Epithelial cell of proximal tubule (primary cell): ENCODE data around the gene OPCML. TPM values are rescaled to one million over a fixed set of nuclear protein-coding genes. Genes with fewer than 3 reads are reported as not detected.

Experiments used
- DNase-seq: peaks from one replicate; pipeline ENCODE4 v3.0.0-alpha.2; 2011; ENCODE audit warnings: low read depth
- H3K4me3 ChIP-seq: 2 replicates; pipeline ENCODE4 v1.5.1; 2011; ENCODE audit warnings: low read depth, mild to moderate bottlenecking, low read length
- CTCF ChIP-seq: conservative IDR thresholded peaks from 2 replicates; pipeline ENCODE4 v1.5.1; 2012; ENCODE audit warnings: low read depth, mild to moderate bottlenecking, low read length
- total RNA-seq: library from RNA; depleted of rRNA; stranded (reverse); fragments of >200 nt; gene quantifications from 2 replicates; pipeline ENCODE4 v1.2.3, GENCODE V29; 2015

The OPCML gene
- total RNA-seq, 1 donor from 2014 or later, result not detected

GRCh38 chr11:132862137-132862536 is 670.2 kb downstream of the OPCML start:
- no peak overlapping the region for H3K4me3 ChIP-seq
- DNase-seq, result no peak
- TF ChIP-seq CTCF, result no peak

GRCh38 chr11:132859306-132859705 is 673.0 kb downstream of the OPCML start:
- no peak for TF ChIP-seq CTCF

GRCh38 chr11:132858223-132858622 is 674.1 kb downstream of the OPCML start:
- peak; percentile 22 for TF ChIP-seq CTCF
- H3K4me3 ChIP-seq, result no peak overlapping the region
- no peak for DNase-seq

More at GRCh38 chr11:132859306-132859705, 673.0 kb downstream of the OPCML start:
- no peak for DNase-seq
- H3K4me3 ChIP-seq, result no peak overlapping the region

DNA sequence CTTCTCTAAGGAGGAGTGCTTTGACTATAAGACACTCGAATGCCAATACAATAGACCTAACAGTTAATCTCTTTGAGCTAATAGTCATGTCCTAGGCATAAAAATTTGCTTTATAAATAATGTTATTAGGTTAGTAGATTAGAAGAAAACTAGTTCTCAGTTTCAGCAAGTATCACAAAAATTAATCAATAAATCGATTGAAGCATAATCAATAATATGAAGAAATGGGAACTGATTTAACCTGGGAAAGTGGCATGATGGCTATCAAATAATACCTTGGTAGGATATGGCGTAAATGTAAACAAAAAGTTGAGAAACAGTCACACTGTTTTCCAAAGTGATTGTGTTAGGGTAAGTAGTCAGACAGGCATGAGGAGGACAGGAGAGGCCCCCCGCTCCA is 676.3 kb downstream of the OPCML start:
- no peak overlapping the region for H3K4me3 ChIP-seq
- DNase-seq, result no peak
- no peak for TF ChIP-seq CTCF

- no peak for DNase-seq
- no peak for TF ChIP-seq CTCF
Observed at GRCh38 chr11:132855516-132855915, 676.8 kb downstream of the OPCML start.

DNA sequence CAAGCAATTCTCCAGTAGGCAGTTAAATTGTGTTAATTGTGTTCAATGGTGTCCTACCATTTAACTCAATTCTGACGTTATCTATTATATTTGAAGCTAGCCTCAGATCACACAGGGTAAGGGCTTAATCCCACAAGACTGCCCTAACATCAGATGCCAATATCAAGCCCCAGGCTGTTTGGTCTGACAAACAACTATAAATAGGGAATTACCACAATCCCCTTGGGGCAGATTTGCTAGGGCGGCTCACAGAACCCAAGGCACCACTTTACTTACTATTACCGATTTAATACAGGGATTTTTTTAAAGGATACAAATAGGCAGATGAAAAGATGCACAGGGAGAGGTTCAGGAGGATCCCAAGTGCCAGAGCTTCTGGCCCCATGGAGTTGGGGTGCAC is 678.4 kb downstream of the OPCML start:
- no peak for DNase-seq
- TF ChIP-seq CTCF, result no peak
- H3K4me3 ChIP-seq, result no peak overlapping the region

More at GRCh38 chr11:132855516-132855915, 676.8 kb downstream of the OPCML start:
- H3K4me3 ChIP-seq, result no peak overlapping the region

DNA sequence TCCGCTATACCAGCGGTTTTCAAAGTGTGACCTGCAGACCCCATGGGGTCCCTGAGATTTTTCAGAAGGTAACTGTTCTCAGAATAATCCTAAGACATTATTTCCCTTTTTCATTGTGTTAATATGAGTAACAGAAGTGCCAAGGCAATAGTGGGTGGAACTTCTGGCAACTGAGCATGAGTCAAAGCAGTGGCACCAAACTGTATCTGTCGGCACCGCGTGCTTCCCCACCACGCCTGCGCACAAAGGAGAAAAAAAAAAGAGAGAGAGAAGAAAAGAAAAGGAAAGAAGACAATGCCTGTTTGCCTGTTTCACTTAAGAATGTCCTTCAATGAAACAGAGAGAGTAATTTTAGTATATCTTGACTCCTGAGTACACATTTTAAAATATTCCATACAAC is 679.9 kb downstream of the OPCML start:
- no peak for TF ChIP-seq CTCF

More for the DNA sequence above, 679.9 kb downstream of the OPCML start:
- no peak overlapping the region for H3K4me3 ChIP-seq
- DNase-seq, result no peak
